Measurements from ENCODE around the gene CREG1.

CREG1 gene

GRCh38 chr1:167503626-167504466 lies 49.7 kb downstream of the CREG1 start:
- DNase-seq (ENCODE audit: low spot score), result no peak

- no peak for DNase-seq (ENCODE audit: low spot score)
Measured at GRCh38 chr1:167502719-167503462, 50.7 kb downstream of the CREG1 start.

- no peak for DNase-seq (ENCODE audit: low spot score)
Measured at GRCh38 chr1:167502192-167502551, 51.4 kb downstream of the CREG1 start.

DNA sequence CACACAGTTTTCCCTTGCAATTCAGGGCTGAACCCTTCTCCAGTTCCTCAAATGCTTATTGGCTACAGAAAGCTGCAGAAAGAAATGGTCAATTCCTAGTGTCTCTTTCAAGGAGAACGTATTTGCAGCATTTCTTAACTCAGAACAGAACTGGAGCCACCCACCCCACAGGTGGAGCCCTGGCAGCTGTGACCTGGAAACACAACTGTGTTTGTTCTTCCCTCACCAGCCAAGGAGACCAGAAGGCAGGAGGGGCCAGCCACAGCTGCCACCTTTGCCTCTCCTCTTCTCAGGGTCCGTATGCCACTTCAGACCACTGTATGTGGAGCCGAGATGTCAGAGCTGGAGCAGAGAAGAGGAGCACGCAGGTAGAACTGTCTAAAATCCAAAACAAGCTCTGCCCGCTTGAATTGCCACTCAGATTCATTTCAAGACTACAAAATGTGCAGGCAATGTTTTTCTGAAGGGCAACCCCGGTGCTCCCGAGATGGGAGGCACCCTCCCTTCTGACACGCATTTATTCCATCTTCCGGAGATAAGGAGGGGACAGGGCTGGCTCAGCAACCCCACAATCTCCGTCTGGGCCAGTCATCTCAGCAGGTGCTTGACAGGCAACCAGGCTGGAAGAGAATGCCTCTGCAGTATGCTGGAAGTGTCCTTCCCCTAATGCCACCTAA lies 51.9 kb downstream of the CREG1 start:
- no peak for DNase-seq (ENCODE audit: low spot score)

- no peak for DNase-seq (ENCODE audit: low spot score)
Measured at GRCh38 chr1:167500283-167500860, 53.2 kb downstream of the CREG1 start.

DNA sequence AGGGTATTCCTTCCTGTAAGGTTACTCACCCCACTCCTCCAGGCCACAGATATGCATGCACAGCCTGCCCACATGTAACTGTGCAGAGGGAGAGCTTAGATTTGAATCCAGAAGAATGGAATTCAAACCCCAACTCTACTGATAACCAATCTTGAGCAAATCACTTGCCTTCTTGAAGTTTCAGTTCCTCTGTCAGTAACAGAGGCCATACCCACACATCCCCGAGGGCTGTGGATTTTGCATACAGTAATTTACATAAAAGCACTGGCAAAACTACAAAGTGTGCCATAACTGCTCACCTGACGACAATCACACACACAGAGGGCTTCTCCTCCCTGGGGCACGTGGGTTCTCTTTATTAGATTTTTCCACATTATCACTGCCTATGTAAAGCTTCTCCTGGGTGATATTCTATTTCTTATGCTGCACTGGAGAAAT lies 53.9 kb downstream of the CREG1 start:
- no peak for DNase-seq (ENCODE audit: low spot score)

GRCh38 chr1:167499106-167499505 lies 54.5 kb downstream of the CREG1 start:
- DNase-seq (ENCODE audit: low spot score), result no peak

GRCh38 chr1:167496797-167497619 lies 56.6 kb downstream of the CREG1 start:
- DNase-seq (ENCODE audit: low spot score), result no peak

GRCh38 chr1:167493372-167493771 lies 60.2 kb downstream of the CREG1 start:
- no peak for DNase-seq (ENCODE audit: low spot score)

- no peak for DNase-seq (ENCODE audit: low spot score)
Measured at GRCh38 chr1:167492481-167492910, 61.1 kb downstream of the CREG1 start.

GRCh38 chr1:167491586-167492461 lies 61.7 kb downstream of the CREG1 start:
- no peak for DNase-seq (ENCODE audit: low spot score)

Data from HuH-7 (cell line).